ENCODE measurements around the gene AEBP1.
A peak's percentile ranks its signal among the peaks of the same experiment; 100 is the strongest.
"Not testable (repeated sequence)": the region's sequence is repeated elsewhere in the genome, so short reads cannot be mapped to it uniquely, and the experiment has no call there.

AEBP1 gene

GRCh38 chr7:44122529-44122928 lies 18.4 kb downstream of the AEBP1 start:
- H3K4me3 ChIP-seq (replicated peaks in 1 of 2; ENCODE audit: low read depth in 2 of 2, low read length in 2 of 2), result peak overlapping the region; percentile 55 to 79
- no peak for DNase-seq (ENCODE audit: low read depth in 2 of 2)
- no peak for TF ChIP-seq CTCF (IDR thresholded peaks at IDR 0.05; ENCODE audit: low read depth, low read length)

GRCh38 chr7:44123190-44124003 lies 19.3 kb downstream of the AEBP1 start, which contains the start of gene POLD2:
POLD2 (minus strand) TSS chr7:44123548; CDS start chr7:44122053, 1,495 bp downstream.
- DNase-seq (ENCODE audit: low read depth in 2 of 2), result peak; percentile 95 to 97
- H3K4me3 ChIP-seq (replicated peaks in 1 of 2; ENCODE audit: low read depth in 2 of 2, low read length in 2 of 2), result peak within 1 kb of the TSS; percentile 63 to 79
- TF ChIP-seq CTCF (IDR thresholded peaks at IDR 0.05; ENCODE audit: low read depth, low read length), result no peak

GRCh38 chr7:44124822-44125202 lies 20.7 kb downstream of the AEBP1 start:
- no peak for TF ChIP-seq CTCF (IDR thresholded peaks at IDR 0.05; ENCODE audit: low read depth, low read length)
- H3K4me3 ChIP-seq (replicated peaks in 1 of 2; ENCODE audit: low read depth in 2 of 2, low read length in 2 of 2), result no peak overlapping the region
- DNase-seq (ENCODE audit: low read depth in 2 of 2), result no peak

GRCh38 chr7:44126574-44126973 lies 22.4 kb downstream of the AEBP1 start:
- DNase-seq (ENCODE audit: low read depth in 2 of 2); H3K4me3 ChIP-seq (replicated peaks in 1 of 2; ENCODE audit: low read depth in 2 of 2, low read length in 2 of 2): not testable (repeated sequence)

GRCh38 chr7:44127161-44127560 lies 23.0 kb downstream of the AEBP1 start:
- DNase-seq (ENCODE audit: low read depth in 2 of 2), result no peak
- TF ChIP-seq CTCF (IDR thresholded peaks at IDR 0.05; ENCODE audit: low read depth, low read length), result no peak
- H3K4me3 ChIP-seq (replicated peaks in 1 of 2; ENCODE audit: low read depth in 2 of 2, low read length in 2 of 2), result no peak overlapping the region

GRCh38 chr7:44128721-44129582 lies 24.8 kb downstream of the AEBP1 start:
- DNase-seq (ENCODE audit: low read depth in 2 of 2), result no peak
- TF ChIP-seq CTCF (IDR thresholded peaks at IDR 0.05; ENCODE audit: low read depth, low read length), result no peak
- no peak overlapping the region for H3K4me3 ChIP-seq (replicated peaks in 1 of 2; ENCODE audit: low read depth in 2 of 2, low read length in 2 of 2)

All from cardiac fibroblast (primary cell).